Breast epithelium (tissue), 3 donors: ENCODE data around the gene F3.

Source experiments
- POLR2A ChIP-seq: fragments of 450-650 bp; IDR thresholded peaks from one replicate; pipeline ENCODE4 v1.6.1; 2016; ENCODE audit warnings: antibody characterized with exemption, mild to moderate bottlenecking, moderate library complexity
- TF ChIP-seq, protein P1 (sequence below), 3 donors: fragments of 450-650 bp; IDR thresholded peaks; one replicate each; pipeline ENCODE4 v1.5.1; 2016 to 2017; ENCODE audit warnings: antibody characterized with exemption in 3 of 3, mild to moderate bottlenecking in 3 of 3, moderate library complexity in 3 of 3

- TF ChIP-seq, protein P1, sequence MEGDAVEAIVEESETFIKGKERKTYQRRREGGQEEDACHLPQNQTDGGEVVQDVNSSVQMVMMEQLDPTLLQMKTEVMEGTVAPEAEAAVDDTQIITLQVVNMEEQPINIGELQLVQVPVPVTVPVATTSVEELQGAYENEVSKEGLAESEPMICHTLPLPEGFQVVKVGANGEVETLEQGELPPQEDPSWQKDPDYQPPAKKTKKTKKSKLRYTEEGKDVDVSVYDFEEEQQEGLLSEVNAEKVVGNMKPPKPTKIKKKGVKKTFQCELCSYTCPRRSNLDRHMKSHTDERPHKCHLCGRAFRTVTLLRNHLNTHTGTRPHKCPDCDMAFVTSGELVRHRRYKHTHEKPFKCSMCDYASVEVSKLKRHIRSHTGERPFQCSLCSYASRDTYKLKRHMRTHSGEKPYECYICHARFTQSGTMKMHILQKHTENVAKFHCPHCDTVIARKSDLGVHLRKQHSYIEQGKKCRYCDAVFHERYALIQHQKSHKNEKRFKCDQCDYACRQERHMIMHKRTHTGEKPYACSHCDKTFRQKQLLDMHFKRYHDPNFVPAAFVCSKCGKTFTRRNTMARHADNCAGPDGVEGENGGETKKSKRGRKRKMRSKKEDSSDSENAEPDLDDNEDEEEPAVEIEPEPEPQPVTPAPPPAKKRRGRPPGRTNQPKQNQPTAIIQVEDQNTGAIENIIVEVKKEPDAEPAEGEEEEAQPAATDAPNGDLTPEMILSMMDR (IDR thresholded peaks at IDR 0.05), result no peak
- no peak for TF ChIP-seq POLR2A
Measured at GRCh38 chr1:94479682-94480081, 61.9 kb downstream of the F3 start.
